AG20443 (cell line): ENCODE results near the gene MTRR.

Source experiments
- DNase-seq: peaks from one replicate; pipeline ENCODE4 v3.0.0; 2012; ENCODE audit warnings: low spot score, mixed read lengths

Gene MTRR

GRCh38 chr5:7868773-7869473 lies at the start of gene MTRR, which contains the start of gene FASTKD3:
TSS of gene MTRR (plus strand) at chr5:7869148. CDS start at chr5:7870795, 1,647 bp downstream.
TSS of gene FASTKD3 (minus strand) at chr5:7869031. CDS start at chr5:7868083, 948 bp downstream.
- peak; percentile 98 for DNase-seq

- DNase-seq: no peak
Measured at GRCh38 chr5:7822449-7822848, 46.5 kb upstream of the MTRR start.

DNA sequence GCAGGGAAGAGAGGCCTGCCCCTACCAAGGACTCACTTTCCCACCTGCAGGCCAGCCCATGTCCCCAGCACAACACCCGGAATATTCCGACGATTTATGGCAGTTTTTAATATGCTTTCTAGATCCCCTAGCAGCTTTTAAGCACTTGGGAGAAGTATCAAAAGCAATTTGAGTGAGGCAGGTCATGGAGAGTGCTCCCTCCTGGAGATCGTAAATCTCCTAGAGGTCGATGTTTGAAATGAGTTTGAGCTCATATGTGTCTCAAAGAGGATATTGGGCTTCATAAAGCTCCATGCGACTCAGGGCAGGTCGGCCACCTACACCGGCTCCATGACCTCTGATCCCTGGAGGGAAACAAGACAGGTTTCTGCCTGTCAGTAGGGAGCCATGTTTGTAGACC lies 45.4 kb upstream of the MTRR start:
- DNase-seq: no peak

DNA sequence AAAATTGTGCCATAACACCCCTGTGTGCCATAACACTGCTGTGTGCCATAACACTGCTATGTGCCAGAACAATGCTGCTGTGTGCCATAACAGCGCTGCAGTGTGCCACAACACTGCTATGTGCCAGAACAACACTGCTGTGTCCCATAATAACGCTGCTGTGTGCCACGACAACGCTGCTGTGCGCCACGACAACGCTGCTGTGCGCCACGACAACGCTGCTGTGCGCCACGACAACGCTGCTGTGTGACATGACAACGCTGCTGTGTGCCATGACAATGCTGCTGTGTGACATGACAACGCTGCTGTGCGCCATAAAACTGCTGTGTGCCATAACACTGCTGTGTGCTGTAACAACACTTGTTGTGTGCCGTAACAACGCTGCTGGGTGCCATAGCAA lies 44.0 kb upstream of the MTRR start:
- DNase-seq: no peak

- no peak for DNase-seq
Measured at GRCh38 chr5:7825630-7826029, 43.3 kb upstream of the MTRR start.

- DNase-seq: peak; percentile 56
Measured at GRCh38 chr5:7827610-7828009, 41.3 kb upstream of the MTRR start.

DNA sequence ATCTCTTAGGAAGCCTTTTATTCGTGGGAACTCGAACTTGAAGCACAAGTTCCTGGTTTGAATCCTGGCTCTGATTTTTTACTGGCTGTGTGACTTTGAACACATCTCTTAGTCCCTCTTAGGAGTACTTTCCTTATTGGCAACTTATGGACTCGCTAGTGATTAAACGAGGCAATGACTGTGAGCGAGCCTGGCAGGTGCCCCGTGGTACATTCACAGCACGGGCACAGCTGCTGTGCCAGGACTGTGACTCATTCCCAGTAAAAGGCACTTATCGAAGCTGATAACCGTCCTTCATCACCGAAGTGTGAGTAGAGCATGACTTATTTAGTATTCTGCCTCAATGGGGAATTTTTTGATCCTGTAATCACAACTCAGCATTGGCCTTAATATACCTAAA lies 40.7 kb upstream of the MTRR start:
- no peak for DNase-seq

- DNase-seq: no peak
Measured at GRCh38 chr5:7834982-7835381, 34.0 kb upstream of the MTRR start.

GRCh38 chr5:7837403-7837802 lies 31.5 kb upstream of the MTRR start:
- no peak for DNase-seq

- DNase-seq: no peak
Measured at GRCh38 chr5:7842531-7842930, 26.4 kb upstream of the MTRR start.

DNA sequence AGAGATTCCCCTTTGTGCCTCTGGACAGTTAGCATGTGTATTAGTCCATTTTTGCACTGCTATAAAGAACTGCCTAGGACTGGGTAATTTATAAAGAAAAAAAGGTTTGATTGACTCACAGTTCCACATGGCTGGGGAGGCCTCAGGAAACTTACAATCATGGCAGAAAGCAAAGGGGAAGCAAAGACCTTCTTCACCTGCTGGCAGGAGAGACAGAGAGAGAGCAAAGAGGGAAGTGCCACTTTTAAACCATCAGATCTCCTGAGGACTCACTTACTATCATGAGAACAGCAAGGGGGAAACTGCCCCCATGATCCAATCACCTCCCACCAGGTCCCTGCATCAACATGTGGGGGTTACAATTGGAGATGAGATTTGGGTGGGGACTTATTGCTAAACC lies 24.0 kb upstream of the MTRR start:
- DNase-seq: no peak

GRCh38 chr5:7845557-7845956 lies 23.4 kb upstream of the MTRR start:
- DNase-seq: no peak

DNA sequence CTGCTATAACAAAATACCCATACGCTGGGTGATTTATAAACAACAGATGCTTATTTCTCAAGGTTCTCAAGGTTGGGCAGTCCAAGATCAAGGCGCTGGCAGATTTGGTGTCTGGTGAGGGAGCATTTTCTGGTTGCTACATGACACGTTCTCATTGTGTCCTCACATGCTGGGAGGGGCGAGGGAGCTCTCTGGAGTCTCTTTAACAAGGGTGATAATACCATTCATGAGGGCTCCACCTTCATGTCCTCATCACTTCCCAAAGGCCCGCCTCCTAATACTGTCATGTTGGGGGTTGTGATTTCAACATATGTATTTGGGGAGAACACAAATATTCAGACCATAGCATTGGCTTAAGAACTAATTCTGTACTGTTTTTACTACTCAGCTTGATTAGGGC lies 22.6 kb upstream of the MTRR start:
- no peak for DNase-seq

- no peak for DNase-seq
Measured at GRCh38 chr5:7848296-7848695, 20.7 kb upstream of the MTRR start.

GRCh38 chr5:7849681-7850394 lies 19.1 kb upstream of the MTRR start:
- no peak for DNase-seq

GRCh38 chr5:7850395-7851239 lies 18.3 kb upstream of the MTRR start, which contains the start of gene CFAP90:
TSS of gene CFAP90 (minus strand) at chr5:7851133. CDS start at chr5:7851021, 112 bp downstream.
- no peak for DNase-seq

DNA sequence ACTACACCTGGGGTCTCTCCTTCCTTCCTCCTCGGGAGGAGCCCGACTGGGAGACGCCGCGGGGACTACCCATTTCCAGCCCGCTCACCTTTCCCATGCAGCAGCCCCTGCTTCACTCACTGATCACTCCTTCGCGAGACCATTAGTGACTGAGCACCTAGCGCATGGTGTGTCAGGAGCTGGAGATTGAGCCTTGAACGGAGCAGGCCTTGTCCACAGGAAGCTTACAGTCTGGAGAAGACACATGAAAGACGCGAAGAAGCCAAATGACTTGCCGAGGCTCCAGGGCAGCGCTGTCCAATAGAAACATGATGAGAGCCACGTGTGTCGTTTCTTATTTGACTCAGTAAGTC lies 17.7 kb upstream of the MTRR start:
- DNase-seq: no peak

GRCh38 chr5:7851617-7852289 lies 17.2 kb upstream of the MTRR start:
- DNase-seq: no peak

GRCh38 chr5:7852542-7852941 lies 16.4 kb upstream of the MTRR start:
- no peak for DNase-seq

DNA sequence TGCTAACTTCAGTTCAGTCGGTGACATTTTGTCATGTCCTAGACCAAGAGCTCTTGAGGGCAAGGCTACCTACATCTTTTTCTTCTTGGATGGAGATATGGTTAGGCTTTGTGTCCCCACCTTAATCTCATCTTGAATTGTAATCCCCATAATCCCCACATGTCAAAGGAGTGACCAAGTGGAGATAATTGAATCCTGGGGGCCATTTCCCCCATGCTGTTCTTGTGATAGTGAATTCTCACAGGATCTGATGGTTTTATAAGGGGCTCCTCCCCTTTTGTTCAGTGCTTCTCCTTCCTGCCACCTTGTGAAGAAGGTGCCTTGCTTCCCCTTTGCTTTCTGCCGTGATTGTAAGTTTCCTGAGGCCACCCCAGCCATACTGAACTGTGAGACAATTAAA lies 16.0 kb upstream of the MTRR start:
- DNase-seq: no peak

GRCh38 chr5:7855611-7856010 lies 13.3 kb upstream of the MTRR start:
- DNase-seq: no peak

DNA sequence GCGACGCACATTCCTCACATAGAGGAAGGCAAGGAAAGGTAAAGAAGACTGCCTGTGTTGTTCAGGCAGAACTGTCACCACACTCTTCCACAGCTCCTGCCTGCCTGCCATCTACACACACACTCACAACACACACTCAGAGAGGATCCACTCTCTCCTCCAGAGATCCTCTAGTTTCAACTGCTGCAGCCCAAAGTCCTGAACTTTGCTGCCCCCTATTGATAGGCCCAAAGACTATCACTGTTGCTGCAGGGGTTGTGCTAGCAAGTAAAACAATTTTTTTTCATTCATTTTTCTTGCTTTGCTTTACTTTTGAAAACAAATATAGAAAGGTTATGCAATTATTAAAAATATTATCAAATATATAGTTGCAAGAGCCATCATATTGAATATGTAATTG lies 12.1 kb upstream of the MTRR start:
- DNase-seq: peak; percentile 43
